ENCODE results near the gene IL10RB. TPM values are rescaled to one million over a fixed set of nuclear protein-coding genes. Genes with fewer than 3 reads are reported as not detected.
A peak's percentile ranks its signal among the peaks of the same experiment; 100 is the strongest.

The IL10RB gene
- total and polyA plus RNA-seq, 2 of the 13 experiments (the other 11 are each of a cell fraction or from before 2014, with no cell fraction given) = 17.4 to 18.2 TPM

GRCh38 chr21:33230545-33231324, 35.4 kb upstream of the IL10RB start (continued):
- TF ChIP-seq SNAPC5 (CRISPR knock-in tag; IDR thresholded peaks at IDR 0.05; ENCODE audit: borderline replicate concordance) (no peak), MAFG (CRISPR knock-in tag; IDR thresholded peaks at IDR 0.05) (no peak), BCL3 (CRISPR knock-in tag; IDR thresholded peaks at IDR 0.05) (no peak; the same call in 1 of the 2 replicates), DNMT3B (CRISPR knock-in tag; conservative IDR thresholded peaks at IDR 0.05) (no peak), AGO2 (optimal IDR thresholded peaks at IDR 0.05; ENCODE audit: low read depth, low read length) (peak; percentile 43), ZSCAN25 (CRISPR knock-in tag; IDR thresholded peaks at IDR 0.05) (peak; percentile 88), CSRNP1 (CRISPR knock-in tag; IDR thresholded peaks at IDR 0.05) (no peak), ZNF776 (CRISPR knock-in tag; IDR thresholded peaks at IDR 0.05) (no peak), NFRKB (IDR thresholded peaks at IDR 0.05) (no peak), TFAP4 (IDR thresholded peaks at IDR 0.05; ENCODE audit: borderline replicate concordance, low read depth) (peak; percentile 60; the same call in 1 of the 2 replicates), RORA (CRISPR knock-in tag; IDR thresholded peaks at IDR 0.05) (no peak), NFYB (CRISPR knock-in tag; IDR thresholded peaks at IDR 0.05) (no peak), ZNF207 (IDR thresholded peaks at IDR 0.05; ENCODE audit: borderline replicate concordance) (no peak), PATZ1 (CRISPR knock-in tag; IDR thresholded peaks at IDR 0.05) (peak; percentile 36), ATF4 (CRISPR knock-in tag; IDR thresholded peaks at IDR 0.05) (no peak), HNF4A (CRISPR knock-in tag; IDR thresholded peaks at IDR 0.05) (no peak), ZBTB14 (CRISPR knock-in tag; IDR thresholded peaks at IDR 0.05) (no peak), ZSCAN20 (CRISPR knock-in tag; IDR thresholded peaks at IDR 0.05; ENCODE audit: borderline replicate concordance) (no peak), ZNF343 (CRISPR knock-in tag; IDR thresholded peaks at IDR 0.05) (no peak), ZNF576 (CRISPR knock-in tag; IDR thresholded peaks at IDR 0.05) (no peak), BRD4 (CRISPR knock-in tag; IDR thresholded peaks at IDR 0.05) (no peak), NFYC (CRISPR knock-in tag; IDR thresholded peaks at IDR 0.05) (no peak)
